ENCODE data around the gene RAMACL. TPM values are rescaled to one million over a fixed set of nuclear protein-coding genes. Genes with fewer than 3 reads are reported as not detected.

RAMACL gene
- total RNA-seq: 2.7 and 3.3 TPM in 2 replicates
- total RNA-seq (2013): 0.61 TPM
- 0.14 TPM in 1 of 2 replicates, not detected in the other for polyA plus RNA-seq
- polyA minus RNA-seq: 0.29 TPM in 1 of 2 replicates, not detected in the other

DNA sequence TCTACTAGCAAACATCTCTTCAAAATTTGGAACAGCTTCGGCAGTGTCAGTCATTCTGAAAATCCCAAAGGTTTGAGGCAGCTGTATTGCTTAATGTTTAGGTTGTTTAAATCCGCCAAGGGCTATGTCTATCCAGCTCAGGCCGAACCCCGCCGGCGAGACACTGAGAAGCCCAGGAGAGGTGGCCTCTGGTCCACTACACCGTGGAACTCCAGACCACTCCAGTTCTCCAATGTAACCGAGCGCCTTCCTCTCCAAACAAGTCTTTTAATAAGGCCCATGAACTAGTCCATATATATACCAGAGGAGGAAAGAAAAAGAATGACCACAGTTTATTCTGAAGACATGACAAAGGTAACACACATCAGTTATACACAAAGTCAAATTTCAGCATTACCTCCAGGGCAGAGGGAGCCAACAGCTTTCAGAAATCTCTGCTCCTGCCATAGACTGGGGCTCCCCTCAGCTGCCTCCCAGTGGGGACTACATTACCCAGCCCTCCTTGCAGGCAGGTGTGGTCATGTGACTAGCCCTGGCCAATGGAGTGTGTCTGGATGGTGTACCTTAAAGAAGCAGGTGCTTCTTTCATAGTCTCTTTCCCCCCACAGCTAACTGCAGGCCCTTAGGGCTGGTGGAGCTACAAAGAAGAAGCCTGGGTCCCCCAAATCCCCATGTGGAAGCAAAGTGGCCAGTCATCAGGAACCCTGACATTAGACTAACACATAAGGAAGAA, at the start of gene RAMACL:
Gene RAMACL (minus strand): TSS at position 255 of the 733 bp plus-strand sequence. CDS start 201 bp downstream, at position 54.
- Mint-ChIP-seq H3K9me3 (ENCODE audit: insufficient read depth) (no peaks in the 10 kb centered on the region), H3K4me1 (peaks cover 43% of the 10 kb centered on the region), H3K27me3 (no peaks in the 10 kb centered on the region), H3K4me3 (peak within 1 kb of the TSS; percentile 57), H3K27ac (peak within 1 kb of the TSS; percentile 56)
- peaks cover 0 to 3% (median 0%) of the 10 kb centered on the region in 3 donors for H3K9me3 ChIP-seq (ENCODE audit: control extremely low read depth in 1 of 3, control insufficient read depth in 2 of 3, insufficient read depth in 1 of 3, low read length in 2 of 3)
- H3K36me3 ChIP-seq (replicated peaks in 1 of 2; ENCODE audit: control extremely low read depth in 1 of 2, control insufficient read depth in 1 of 2, extremely low read depth in 1 of 2, insufficient read depth in 2 of 2, low read length in 1 of 2): no peaks in the 10 kb centered on the region
- peaks cover 5% of the 10 kb centered on the region for H3K79me2 ChIP-seq (ENCODE audit: control insufficient read depth, insufficient read depth, low read length)
- H3K4me3 ChIP-seq (ENCODE audit: control extremely low read depth in 1 of 5, extremely low read depth in 1 of 5, insufficient read depth in 1 of 5, low read depth in 2 of 5, low read length in 4 of 5): no peak within 1 kb of the TSS
- H3K9ac ChIP-seq (ENCODE audit: low read length): no peak within 1 kb of the TSS
- H3K4me1 ChIP-seq (ENCODE audit: control insufficient read depth in 2 of 2, insufficient read depth in 2 of 2, low read length in 2 of 2): peaks cover 38 to 46% of the 10 kb centered on the region in 2 donors
- 100% methylated on average over 2 of the region's 9 CpGs for WGBS (ENCODE audit: insufficient coverage)
- no peak within 1 kb of the TSS for H2AFZ ChIP-seq (ENCODE audit: insufficient read depth, low read depth, low read length, poor library complexity, severe bottlenecking)
- POLR2A ChIA-PET: no interaction called here
- no peaks in the 10 kb centered on the region for H3K27me3 ChIP-seq (replicated peaks in 1 of 4; ENCODE audit: control extremely low read depth in 1 of 4, control insufficient read depth in 3 of 4, insufficient read depth in 4 of 4, low read length in 3 of 4)
- intact Hi-C loops (cut with micrococcal nuclease): no loop called here
- H3K4me2 ChIP-seq (replicated peaks; ENCODE audit: low read depth, low read length, poor library complexity, severe bottlenecking): peak within 1 kb of the TSS; percentile 73
- CTCF ChIA-PET: interaction anchor here (0.9 kb wide), 1 partner anchor 36 kb away, joined by 3 read pairs; no protein-coding TSS in a partner anchor
- DNase-seq (peak; percentile 70), ATAC-seq (ENCODE audit: low read depth) (peak; percentile 71)
- TF ChIP-seq, protein P1, sequence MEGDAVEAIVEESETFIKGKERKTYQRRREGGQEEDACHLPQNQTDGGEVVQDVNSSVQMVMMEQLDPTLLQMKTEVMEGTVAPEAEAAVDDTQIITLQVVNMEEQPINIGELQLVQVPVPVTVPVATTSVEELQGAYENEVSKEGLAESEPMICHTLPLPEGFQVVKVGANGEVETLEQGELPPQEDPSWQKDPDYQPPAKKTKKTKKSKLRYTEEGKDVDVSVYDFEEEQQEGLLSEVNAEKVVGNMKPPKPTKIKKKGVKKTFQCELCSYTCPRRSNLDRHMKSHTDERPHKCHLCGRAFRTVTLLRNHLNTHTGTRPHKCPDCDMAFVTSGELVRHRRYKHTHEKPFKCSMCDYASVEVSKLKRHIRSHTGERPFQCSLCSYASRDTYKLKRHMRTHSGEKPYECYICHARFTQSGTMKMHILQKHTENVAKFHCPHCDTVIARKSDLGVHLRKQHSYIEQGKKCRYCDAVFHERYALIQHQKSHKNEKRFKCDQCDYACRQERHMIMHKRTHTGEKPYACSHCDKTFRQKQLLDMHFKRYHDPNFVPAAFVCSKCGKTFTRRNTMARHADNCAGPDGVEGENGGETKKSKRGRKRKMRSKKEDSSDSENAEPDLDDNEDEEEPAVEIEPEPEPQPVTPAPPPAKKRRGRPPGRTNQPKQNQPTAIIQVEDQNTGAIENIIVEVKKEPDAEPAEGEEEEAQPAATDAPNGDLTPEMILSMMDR (IDR thresholded peaks at IDR 0.05): no peak
- no peak for TF ChIP-seq EZH2 (IDR thresholded peaks at IDR 0.05; ENCODE audit: borderline replicate concordance, insufficient read depth, low read depth, low read length, poor library complexity, severe bottlenecking)
- no peaks in the 10 kb centered on the region for H4K20me1 ChIP-seq (ENCODE audit: control insufficient read depth, insufficient read depth, low read length, poor library complexity, severe bottlenecking)
- peak within 1 kb of the TSS; percentile 20 to 22 for H3K27ac ChIP-seq (ENCODE audit: low read length in 2 of 2)
